ENCODE data around the gene ACLY. TPM values are rescaled to one million over a fixed set of nuclear protein-coding genes. Genes with fewer than 3 reads are reported as not detected.

ACLY gene
- total RNA-seq, 4 donors from 2014 or later = 40.8 to 84.0 (median 61.6) TPM

- no peak overlapping the region for H3K4me3 ChIP-seq
- H3K4me1 ChIP-seq = peaks cover 0 to 19% (median 0%) of the 10 kb centered on the region in 3 donors
- no peak for ATAC-seq
- 87 to 93% methylated on average over 5 to 7 of the region's 7 CpGs for WGBS, 2 donors (ENCODE audit: low coverage in 1 of 2)
- H3K27ac ChIP-seq = no peak overlapping the region
- TF ChIP-seq EP300 (IDR thresholded peaks at IDR 0.05) (no peak), POLR2AphosphoS5 (IDR thresholded peaks at IDR 0.05) (no peak), POLR2A (IDR thresholded peaks at IDR 0.05) (no peak), CTCF (IDR thresholded peaks at IDR 0.05) (no peak)
- H3K36me3 ChIP-seq = no peaks in the 10 kb centered on the region
- H3K27me3 ChIP-seq = no peaks in the 10 kb centered on the region
- H3K9me3 ChIP-seq = no peaks in the 10 kb centered on the region
These were observed 7.3 kb upstream of the ACLY start for GRCh38 chr17:41925991-41926590.

- WGBS, 2 donors (ENCODE audit: low coverage in 1 of 2) = 83 to 100% methylated on average over 2 to 5 of the region's 5 CpGs
- no peaks in the 10 kb centered on the region for H3K36me3 ChIP-seq
- H3K9me3 ChIP-seq = no peaks in the 10 kb centered on the region
These were observed 1.8 kb upstream of the ACLY start for GRCh38 chr17:41920580-41920955.

GRCh38 chr17:41919840-41920579 lies 1.3 kb upstream of the ACLY start:
- Histone ChIP-seq H3K27me3 (no peaks in the 10 kb centered on the region), H3K4me3 (no peak overlapping the region), H3K9me3 (no peaks in the 10 kb centered on the region), H3K36me3 (no peaks in the 10 kb centered on the region), H3K4me1 (peaks cover 0 to 40% (median 19%) of the 10 kb centered on the region in 3 donors), H3K27ac (peak overlapping the region in 3 of 4 donors; percentile 92 to 96 (median 94))
- TF ChIP-seq POLR2A (IDR thresholded peaks at IDR 0.05) (no peak), POLR2AphosphoS5 (IDR thresholded peaks at IDR 0.05) (no peak), EP300 (IDR thresholded peaks at IDR 0.05) (no peak), CTCF (IDR thresholded peaks at IDR 0.05) (no peak)
- no peak for ATAC-seq
- WGBS, 2 donors (ENCODE audit: low coverage in 1 of 2) = 83% methylated on average over 4 of the region's 7 CpGs; no CpG with 5 or more reads in 1 of the 2 donors

More at GRCh38 chr17:41920580-41920955, 1.8 kb upstream of the ACLY start:
- no peak for ATAC-seq
- peaks cover 0 to 34% (median 19%) of the 10 kb centered on the region in 3 donors for H3K4me1 ChIP-seq
- no peak overlapping the region for H3K27ac ChIP-seq
- H3K4me3 ChIP-seq = no peak overlapping the region
- H3K27me3 ChIP-seq = no peaks in the 10 kb centered on the region
- TF ChIP-seq CTCF (IDR thresholded peaks at IDR 0.05) (no peak), POLR2A (IDR thresholded peaks at IDR 0.05) (no peak), EP300 (IDR thresholded peaks at IDR 0.05) (no peak), POLR2AphosphoS5 (IDR thresholded peaks at IDR 0.05) (no peak)

- Histone ChIP-seq H3K4me1 (peaks cover 0 to 47% (median 19%) of the 10 kb centered on the region in 3 donors), H3K9me3 (no peaks in the 10 kb centered on the region), H3K4me3 (peak overlapping the region; percentile 48 to 96), H3K36me3 (no peaks in the 10 kb centered on the region), H3K27me3 (no peaks in the 10 kb centered on the region), H3K27ac (peak overlapping the region; percentile 3 to 96 (median 93))
- WGBS, 2 donors (ENCODE audit: low coverage in 1 of 2) = 0 to 3% methylated on average over 7 to 19 of the region's 33 CpGs
- peak; percentile 67 for ATAC-seq
- TF ChIP-seq POLR2A (IDR thresholded peaks at IDR 0.05) (no peak), POLR2AphosphoS5 (IDR thresholded peaks at IDR 0.05) (peak; percentile 1), CTCF (IDR thresholded peaks at IDR 0.05) (no peak)
These were observed 540 bp upstream of the ACLY start for GRCh38 chr17:41919165-41919817.
